Keratinocyte (primary cell): Measurements from ENCODE around the gene ZCCHC10.

Experiments used
- EZH2 ChIP-seq: IDR thresholded peaks from one replicate; pipeline ENCODE4 v1.6.1; 2012; ENCODE audit warnings: inconsistent platforms, mild to moderate bottlenecking, low read length, moderate library complexity
- TF ChIP-seq, protein P1 (sequence below), 3 experiments: IDR thresholded peaks in 1 of 3; conservative IDR thresholded peaks in 1 of 3; optimal IDR thresholded peaks in 1 of 3; 2 replicates in 2 of 3; 3 replicates in 1 of 3; pipeline versions ENCODE3 to v1.5.1; 2011; ENCODE audit warnings: low read length in 3 of 3, mild to moderate bottlenecking in 3 of 3, moderate library complexity in 2 of 3, control low read depth in 1 of 3, inconsistent platforms in 1 of 3; ENCODE audit not compliant: insufficient read depth in 2 of 3; ENCODE audit errors: extremely low read depth in 1 of 3

DNA sequence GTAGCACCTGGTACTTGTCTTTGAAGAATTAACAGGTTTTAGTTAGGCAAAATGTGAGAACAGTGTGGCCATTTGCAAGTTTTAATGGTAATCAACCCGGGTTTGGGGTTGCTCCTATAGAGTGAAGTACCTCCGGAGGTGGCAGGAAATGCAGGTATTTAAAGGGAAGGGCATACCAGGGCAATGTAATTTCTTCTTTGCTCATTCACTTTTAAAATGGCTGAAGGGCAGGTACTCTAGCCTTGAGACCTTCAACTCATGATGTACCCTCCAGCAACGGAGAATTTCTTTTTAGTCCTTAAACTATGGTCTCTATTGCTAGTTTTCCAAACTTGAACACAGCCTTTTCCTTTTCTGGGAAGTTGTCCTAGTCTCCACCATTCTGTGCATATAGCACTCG is 24.2 kb upstream of the ZCCHC10 start:
- TF ChIP-seq, protein P1, sequence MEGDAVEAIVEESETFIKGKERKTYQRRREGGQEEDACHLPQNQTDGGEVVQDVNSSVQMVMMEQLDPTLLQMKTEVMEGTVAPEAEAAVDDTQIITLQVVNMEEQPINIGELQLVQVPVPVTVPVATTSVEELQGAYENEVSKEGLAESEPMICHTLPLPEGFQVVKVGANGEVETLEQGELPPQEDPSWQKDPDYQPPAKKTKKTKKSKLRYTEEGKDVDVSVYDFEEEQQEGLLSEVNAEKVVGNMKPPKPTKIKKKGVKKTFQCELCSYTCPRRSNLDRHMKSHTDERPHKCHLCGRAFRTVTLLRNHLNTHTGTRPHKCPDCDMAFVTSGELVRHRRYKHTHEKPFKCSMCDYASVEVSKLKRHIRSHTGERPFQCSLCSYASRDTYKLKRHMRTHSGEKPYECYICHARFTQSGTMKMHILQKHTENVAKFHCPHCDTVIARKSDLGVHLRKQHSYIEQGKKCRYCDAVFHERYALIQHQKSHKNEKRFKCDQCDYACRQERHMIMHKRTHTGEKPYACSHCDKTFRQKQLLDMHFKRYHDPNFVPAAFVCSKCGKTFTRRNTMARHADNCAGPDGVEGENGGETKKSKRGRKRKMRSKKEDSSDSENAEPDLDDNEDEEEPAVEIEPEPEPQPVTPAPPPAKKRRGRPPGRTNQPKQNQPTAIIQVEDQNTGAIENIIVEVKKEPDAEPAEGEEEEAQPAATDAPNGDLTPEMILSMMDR (optimal IDR thresholded peaks at IDR 0.05 in 1 of 3, IDR thresholded peaks at IDR 0.05 in 1 of 3, conservative IDR thresholded peaks at IDR 0.05 in 1 of 3; ENCODE audit: extremely low read depth in 1 of 3, insufficient read depth in 2 of 3, low read length in 3 of 3), result no peak
- no peak for TF ChIP-seq EZH2
